ENCODE results near the gene ESPN.

Gene ESPN

DNA sequence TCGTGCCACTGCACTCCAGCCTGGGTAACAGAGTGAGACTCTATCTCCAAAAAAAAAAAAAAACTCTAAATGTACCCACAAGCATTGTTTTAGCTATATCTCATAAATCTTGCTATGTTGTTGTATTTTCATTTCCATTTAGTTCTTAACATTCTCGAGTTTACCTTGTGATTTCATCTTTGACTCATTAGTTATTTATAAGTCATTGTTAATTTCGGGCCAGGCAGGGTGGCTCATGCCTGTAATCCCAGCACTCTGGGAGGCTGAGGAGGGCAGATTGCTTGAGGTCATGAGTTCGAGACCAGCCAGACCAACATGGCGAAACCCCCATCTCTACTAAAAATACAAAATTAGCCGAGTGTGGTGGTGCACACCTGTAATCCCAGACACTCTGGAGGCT is 16.6 kb upstream of the ESPN start:
- DNase-seq (ENCODE audit: low read depth in 1 of 2, low spot score in 1 of 2) = no peak

DNA sequence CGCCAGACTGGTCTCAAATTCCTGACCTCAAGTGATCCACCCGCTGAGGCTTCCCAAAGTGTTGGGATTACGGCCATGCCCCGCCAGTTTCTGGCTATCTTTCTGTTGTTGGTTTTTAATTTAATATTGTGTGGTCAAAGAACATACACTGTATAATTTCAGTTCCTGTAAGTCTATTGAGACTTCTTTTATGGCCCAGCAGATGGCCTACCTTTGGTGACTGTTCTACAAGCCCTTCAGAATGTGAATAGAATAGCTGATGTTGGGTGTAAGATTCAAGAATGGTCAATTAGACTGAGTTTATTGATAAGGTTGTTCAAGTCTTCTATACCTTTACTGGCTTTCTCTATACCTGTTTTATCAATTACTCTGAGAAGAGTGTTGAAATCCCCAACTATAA is 15.5 kb upstream of the ESPN start:
- DNase-seq (ENCODE audit: low read depth in 1 of 2, low spot score in 1 of 2) = no peak

DNA sequence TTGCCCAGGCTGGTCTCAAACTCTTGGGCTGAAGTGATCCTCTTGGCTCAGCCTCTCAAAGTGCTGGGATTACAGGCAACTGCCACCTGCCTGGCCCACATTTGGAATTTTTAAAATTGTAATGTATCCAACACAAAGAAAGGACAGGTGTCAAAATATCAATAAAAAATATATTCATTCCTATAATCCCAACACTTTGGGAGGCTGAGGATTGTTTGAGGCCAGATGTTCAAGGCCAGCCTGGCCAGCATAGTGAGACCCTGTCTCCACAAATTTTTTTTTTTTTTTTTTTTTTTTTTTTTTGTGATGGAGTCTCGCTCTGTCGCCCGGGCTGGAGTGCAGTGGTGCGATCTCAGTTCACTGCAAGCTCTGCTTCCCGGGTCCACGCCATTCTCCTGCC is 14.8 kb upstream of the ESPN start:
- no peak for DNase-seq (ENCODE audit: low read depth in 1 of 2, low spot score in 1 of 2)

DNA sequence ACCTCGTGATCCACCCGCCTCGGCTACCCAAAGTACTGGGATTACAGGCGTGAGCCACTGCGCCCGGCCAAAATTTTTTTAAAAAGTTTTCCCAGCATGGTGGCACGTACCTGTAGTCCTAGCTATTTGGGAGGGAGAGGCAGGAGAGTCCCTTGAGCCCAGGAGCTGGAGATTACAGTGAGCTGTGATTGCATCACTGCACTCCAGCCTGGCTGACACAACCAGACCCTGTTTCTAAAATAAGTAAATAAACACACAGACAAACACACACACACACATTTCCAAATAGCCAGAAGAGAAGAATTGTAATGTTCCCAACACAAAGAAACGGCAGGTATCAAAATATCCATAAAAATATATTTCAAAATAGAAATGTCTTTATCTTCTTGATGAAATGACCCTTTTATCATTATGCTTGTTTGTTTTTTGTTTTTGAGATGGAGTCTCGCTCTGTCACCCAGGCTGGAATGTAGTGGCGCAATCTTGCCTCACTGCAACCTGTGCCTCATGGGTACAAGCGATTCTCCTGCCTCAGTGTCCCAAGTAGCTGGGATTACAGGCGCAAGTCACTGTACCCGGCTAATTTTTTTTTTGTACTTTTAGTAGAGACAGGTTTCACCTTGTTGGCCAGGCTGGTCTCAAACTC is 14.2 kb upstream of the ESPN start:
- DNase-seq (ENCODE audit: low read depth in 1 of 2, low spot score in 1 of 2) = no peak

DNA sequence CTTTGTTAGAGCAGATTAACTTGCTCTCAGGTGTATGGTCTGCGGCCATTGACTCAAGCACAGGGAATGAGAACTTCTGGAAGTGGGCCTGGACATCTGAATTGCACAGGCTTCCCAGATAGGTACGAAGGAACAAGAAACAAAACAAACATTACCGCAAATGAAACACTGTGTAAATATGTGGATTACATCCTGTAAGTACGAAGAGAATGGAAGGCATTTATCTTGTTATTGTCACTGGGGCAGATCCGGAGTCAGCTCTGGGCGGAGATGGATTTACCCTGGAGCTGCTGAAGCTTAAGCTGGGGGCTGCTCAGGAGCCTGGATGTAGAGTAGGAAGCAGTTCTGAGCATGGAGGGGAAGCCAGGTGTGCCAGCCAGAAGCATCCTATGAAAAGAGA is 11.7 kb upstream of the ESPN start:
- no peak for DNase-seq (ENCODE audit: low read depth in 1 of 2, low spot score in 1 of 2)

DNA sequence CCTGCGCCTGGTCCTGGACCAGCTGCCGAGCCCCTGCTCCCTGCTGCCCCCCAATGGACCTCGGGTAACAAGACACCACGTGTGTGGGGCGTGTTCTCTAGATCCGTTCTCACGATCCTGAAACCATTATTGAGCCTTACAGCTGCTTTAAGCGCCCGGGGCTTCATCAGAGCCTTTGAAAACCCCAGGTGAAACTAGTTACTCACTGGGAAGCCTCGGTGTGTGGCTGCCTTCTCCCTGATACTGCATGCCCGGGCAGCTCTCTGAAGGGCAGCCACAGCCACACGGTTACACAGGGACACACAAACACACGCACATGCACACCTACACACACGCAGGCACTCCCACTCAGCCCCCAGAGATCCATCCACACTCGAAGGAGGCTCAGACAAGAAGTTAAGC is 10.1 kb upstream of the ESPN start:
- peak in 1 of 2 donors; percentile 15 for DNase-seq (ENCODE audit: low read depth in 1 of 2, low spot score in 1 of 2)

DNA sequence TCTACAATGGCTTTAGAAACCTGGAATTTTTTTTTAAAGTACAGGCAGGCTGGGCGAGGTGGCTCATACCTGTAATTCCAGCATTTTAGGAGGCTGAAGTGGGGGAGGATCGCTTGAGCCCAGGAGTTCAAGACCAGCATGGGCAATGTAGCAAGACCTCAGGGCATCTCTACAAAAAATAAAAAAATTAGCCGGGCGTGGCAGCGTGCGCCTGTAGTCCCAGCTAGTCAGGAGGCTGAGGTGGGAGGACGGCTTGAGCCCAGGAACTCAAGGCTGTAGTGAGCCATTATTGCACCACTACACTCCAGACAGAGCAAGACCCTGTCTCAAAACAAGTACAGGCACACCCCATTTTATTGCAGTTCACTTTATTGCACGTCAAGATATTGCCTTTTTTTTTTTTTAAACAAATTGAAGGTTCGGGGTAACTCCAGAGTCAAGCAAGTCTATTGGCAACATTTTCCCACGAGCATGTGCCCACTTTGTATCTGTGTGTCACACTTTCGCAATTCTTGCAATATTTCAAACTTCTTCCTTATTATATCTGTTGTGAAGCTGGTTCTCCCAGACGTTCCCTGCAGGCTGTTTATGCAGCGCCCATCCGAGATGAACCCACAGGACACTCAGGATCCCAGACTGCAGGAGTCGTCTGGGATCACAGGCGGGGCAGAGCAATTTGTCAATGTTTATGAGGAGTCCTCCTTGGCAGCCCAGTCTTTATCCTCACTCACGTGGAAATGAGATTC is 9.5 kb upstream of the ESPN start:
- no peak for DNase-seq (ENCODE audit: low read depth in 1 of 2, low spot score in 1 of 2)

DNA sequence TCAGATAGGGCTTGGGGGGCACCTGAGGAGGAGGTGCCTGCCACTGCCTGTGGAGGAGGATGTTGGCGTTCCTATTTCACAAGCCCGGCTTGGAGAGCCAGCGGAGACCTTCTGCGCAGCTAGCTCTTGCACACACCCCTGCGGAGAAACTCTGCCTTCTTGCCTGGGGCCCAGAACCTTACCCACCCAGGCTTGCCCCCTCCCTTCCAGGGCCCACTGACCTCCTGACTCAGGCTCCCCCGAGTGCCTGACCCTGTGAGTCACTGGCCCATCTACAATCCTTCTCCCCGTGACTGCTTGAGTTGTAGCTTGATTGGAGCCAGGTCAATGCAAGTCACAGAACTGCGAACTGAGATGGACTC is 8.3 kb upstream of the ESPN start:
- DNase-seq (ENCODE audit: low read depth in 1 of 2, low spot score in 1 of 2) = no peak

DNA sequence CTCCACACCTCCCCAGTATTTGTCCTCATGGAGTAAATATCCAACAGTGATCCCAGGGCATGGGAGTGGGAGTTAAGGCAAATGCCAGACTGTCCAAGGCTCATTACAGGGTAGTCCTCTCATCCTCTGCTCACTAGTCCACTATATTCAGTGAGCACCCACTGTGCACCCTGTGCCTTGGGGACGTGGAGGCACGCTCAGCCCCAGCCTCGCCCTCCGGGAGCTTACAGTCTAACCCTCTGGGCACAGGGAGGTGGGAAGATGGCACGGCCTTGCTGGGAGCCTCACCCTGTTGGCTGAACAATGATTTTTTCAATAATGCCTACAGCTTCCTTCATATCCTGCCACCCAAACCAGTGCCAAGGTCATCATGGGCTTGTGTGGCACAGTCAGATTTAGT is 7.7 kb upstream of the ESPN start:
- no peak for DNase-seq (ENCODE audit: low read depth in 1 of 2, low spot score in 1 of 2)

DNA sequence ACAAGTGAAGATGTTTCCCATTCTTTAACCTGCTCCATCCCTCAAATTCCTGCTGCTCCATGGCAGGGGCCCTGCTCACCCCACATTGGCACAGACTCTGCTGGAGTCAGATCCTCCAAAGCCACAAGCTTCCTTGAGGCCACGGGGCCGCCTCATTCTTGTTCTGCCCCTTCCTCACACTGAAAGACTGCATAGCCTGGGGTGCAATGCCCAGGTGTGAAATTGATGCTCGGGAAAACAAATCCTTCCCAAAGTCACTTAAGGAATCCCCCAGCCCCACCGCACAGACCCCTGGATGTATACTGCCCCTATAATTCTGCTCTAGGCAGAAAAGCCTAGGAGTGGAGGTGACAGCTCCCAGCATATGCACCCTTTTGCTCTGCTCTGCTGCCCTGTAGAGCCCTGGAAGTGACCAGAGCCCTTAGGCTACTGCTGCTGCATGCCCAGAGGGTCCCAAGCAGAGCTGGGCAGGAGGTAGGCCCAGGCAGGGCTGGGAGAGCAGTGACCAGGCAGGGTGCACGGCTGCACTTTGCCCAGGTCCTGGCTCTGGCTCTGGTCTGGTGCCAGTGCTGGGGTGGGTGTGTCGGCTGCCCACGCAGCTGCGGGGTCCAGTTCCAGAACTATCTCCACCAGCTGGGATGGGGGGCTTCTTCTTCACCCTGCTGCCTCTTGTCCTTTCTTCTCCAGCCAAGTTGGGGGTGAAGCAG is 6.5 kb upstream of the ESPN start:
- DNase-seq (ENCODE audit: low read depth in 1 of 2, low spot score in 1 of 2) = no peak

DNA sequence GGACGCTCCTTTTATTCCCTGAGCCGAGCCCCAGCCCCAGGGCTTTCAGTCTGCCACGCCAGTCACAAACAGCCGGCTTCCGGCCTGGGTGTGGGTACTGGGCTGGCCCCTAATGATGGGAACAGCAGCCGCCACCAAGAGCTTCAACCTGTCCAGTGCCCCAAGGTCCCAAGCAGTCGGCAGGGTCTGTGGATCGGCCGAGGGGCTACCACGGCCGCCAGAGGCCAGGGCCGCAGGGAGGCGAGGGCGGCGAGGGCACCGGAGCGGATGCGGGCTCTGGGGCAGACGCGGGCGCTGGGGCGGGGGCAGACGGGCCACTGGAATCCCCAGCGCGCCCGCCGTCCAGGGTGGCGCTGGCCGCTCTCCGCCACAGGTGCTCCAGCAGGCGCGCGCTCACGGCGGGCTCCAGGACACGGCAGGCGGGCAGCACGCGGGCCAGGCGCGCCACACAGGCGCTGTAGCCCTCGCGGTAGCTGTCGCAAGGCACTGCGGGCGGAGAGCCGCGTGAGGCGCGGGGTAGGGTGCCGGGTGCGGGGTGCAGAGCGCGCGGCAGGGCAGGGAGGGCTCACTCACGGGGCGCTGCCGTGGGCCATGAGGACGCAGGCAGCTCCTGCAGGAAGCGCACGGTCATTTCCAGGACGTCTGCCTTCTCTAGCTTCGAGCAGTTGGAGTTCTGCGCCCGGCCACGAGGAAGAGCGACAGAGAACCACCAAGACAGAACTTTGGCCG is 5.7 kb upstream of the ESPN start:
- DNase-seq (ENCODE audit: low read depth in 1 of 2, low spot score in 1 of 2) = no peak

DNA sequence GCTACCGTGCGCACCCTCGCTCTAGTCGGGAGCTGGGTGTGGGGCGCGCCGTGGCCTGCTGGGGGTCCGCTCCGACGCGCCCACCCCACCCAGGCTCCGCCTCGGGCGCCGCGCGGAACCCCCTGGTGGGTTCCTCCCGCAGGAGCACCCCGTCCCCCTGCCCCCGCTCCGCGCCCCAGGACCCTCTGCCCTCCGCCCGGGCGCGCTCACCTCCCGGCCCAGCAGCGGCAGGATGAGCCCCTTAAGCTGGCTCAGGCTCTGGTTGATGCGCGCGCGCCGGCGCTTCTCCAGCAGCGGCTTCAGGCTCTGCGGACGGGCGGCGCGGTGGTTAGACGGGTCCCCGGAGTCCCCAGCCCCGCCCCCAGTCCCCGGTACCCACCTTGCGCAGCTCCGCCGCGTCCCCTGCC is 5.2 kb upstream of the ESPN start:
- DNase-seq (ENCODE audit: low read depth in 1 of 2, low spot score in 1 of 2) = no peak

DNA sequence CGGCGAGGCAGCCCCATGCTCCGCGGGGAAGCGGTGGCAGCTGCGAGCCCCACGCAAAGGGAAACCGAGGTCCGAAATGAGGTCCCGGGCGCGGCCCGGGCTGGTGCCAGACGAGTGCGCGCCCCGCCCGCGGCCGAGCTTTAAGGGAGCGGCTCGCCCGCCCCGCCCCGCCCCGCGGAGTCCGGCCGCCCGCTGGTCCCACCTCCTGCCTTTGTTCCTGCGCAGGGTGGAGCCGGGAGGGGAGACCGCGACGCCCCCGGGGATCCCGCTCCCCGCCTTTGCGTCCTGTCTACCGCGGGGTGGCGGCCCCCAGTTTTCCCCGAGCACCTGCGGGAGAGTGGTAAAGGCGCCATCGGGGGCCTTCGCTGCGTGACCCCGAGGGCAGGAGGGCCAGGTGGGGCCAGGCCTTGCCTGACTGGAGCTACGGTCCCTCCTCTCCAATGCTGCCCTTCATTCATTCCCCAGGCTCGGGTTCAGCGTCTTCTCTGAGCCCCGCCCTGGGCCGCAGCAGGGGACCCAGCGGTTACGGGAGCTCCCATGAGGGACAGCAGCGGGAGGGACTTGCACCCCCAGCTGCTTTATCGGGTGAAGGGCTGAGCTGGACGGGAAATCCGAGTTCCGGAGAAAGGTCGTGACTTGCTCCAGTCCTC is 4.6 kb upstream of the ESPN start, which contains the start of gene HES2:
Gene HES2 (minus strand): TSS at position 116 of the 650 bp plus-strand sequence. CDS start 99 bp downstream, at position 17.
- DNase-seq (ENCODE audit: low read depth in 1 of 2, low spot score in 1 of 2) = no peak

DNA sequence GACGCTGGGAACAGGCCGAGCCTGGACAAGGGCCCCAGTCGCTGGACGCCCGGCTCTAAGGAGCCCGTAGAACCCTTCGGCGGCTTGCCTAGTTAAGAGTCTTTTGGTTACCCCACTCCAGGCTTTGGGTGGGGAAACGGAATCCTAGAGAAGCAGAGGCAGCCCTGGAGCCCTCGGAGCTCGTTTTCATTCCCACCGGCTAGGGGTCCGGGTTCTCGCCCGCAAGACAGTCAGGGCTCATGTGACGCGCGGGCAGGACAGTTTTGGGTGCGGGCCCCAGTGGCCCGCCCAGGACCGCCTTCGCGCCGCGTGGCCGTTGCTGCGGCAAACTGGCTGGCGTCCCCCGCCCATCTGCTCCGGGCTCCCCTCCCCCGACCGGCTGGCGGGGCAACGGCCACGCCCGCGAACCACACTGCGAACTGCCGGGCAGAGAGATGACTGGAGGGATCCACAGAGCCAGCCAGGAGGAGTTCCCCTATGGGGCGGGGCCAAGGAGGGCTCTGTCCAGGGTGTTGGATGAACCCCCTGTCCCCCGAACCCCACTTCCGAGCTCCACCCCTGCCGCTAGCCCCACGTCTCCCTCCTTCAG is 4.0 kb upstream of the ESPN start:
- no peak for DNase-seq (ENCODE audit: low read depth in 1 of 2, low spot score in 1 of 2)

DNA sequence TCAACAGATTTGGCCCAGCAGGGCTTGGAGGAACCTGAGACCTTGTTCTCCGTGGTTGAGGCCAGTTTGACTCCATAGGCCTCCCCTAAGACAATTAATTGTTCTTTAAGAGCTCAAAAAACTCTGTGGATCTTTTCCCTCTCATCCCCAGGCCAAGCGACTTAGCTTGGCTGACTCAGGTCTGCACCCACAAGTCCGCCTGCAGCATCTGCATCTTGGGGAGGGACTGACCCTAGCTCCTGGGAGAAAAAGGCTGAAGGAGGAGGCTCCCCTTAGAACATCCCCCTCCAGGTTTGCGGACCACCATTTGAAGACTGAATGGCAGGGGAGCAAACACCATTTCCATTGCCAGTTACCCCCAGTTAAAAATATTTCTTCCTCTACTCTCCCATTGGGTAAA is 3.3 kb upstream of the ESPN start:
- DNase-seq (ENCODE audit: low read depth in 1 of 2, low spot score in 1 of 2) = no peak

DNA sequence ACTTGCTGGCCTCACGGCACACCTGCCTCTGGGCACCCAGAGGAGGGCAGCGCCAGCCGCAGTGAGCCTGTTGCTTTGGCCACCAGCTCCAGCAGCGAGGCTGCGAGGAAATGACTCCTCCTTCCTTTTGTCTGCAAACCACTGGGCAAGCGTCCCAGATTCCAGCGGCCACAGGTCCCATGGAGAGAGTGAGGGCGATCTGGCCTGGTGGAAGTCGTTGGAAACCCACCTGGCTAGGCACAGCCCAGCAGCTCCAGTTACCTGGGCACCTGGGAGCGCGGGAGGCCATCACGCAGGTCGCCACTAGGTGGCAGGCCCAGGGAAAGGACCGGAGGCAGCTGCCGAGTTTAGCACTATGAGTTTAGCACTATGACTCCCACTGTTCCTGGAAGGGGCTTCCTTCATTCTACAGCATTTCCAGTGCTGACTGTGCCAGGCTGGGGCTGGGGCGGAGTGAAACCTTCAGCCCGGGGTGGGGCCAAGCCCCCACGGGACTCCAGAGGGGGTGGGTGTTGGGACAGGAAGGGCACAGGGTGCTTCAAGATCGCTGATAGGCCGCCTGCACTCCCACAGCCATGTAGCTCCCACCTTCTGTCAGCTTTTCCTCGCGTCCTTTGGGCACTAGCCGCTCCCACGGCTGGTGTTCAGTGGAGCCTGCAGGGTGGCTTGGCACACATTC is 1.1 kb upstream of the ESPN start:
- peak; percentile 52 to 58 for DNase-seq (ENCODE audit: low read depth in 1 of 2, low spot score in 1 of 2)

DNA sequence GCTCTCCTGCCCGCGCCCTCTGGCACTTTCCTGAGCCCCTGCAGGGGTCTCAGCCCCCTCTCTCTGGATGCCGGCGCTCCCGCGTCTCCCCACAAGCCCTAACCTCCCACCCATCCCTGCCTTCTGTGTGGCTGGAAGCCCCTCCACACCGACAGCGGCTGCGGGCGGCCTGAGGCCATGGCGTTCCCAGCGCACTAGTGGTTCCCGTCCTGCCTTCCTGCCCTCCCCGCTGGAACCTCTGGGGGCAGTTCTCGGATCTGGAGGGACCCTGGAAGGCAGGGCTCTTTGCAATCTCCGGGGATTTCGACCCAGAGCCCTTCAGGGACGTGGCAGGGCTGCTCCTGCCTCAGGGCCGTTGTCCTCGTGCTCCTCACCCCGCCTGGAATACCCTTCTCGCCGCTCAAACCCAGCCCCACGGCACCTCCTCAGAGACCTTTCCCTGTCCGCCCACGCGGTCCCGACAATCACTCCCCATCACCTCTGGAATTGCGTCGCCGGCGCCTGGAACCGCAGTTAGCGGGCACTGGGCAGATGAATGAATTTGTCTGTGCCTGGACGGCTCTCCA is 493 bp upstream of the ESPN start:
- DNase-seq (ENCODE audit: low read depth in 1 of 2, low spot score in 1 of 2) = no peak

DNA sequence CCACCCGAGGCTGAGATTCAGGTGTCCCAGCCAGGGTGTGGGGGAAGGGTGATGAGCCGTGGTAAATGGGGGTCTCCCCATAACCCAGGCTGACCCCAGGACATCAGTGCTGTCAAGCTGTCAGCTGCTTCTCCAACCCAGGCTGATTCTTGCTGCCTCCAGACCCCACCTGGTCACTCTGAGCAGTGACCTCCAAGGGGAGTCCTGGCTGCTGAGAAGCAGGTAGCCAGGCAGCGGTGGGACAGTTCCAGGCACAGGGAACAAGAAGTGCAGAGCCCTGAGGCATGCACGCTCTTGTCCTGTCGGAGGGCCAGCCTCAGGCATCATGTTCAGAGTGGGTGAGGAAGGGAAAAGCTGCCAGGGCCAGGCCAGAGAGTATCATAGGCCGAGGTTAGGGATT is 1.1 kb downstream of the ESPN start:
- DNase-seq (ENCODE audit: low read depth in 1 of 2, low spot score in 1 of 2) = no peak

DNA sequence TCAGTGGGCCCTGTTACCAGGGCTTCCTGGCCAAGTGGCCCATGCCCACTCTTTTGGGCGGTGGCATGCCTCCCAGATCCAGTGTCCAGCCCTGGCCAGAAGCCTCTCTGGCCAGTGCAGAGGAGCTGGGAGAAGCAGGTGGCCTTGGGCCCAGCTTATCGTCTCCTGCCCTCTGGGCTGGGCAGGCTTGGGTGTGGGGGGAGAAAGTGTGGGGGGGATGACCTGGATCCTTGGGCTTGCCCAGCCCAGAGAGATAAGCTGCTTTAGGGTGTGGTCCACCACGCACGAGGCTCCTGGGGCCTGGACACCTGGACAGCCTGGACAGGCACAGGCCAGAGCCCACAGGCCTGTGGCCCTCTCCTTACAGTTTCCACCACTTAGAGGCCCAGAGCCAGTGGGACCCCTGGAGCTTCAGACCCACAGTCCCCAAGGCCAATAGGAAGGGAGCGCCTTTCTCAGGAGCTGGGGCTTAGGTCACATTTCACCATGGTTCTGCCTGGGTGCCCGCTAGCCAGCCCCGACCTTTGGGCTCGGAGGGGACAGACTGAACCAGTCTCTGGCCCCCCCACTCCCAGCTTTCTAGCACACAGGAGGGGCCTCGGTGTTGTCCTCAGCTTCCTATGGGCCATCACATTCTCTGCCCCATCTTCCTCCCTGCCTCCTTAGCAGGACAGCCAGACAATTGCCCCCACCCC is 1.8 kb downstream of the ESPN start:
- no peak for DNase-seq (ENCODE audit: low read depth in 1 of 2, low spot score in 1 of 2)

All from activated T-helper 1 cell treated with anti-CD3 and anti-CD28 coated beads, Interleukin-2, amount 50 U/mL, for 16 hours (primary cell).